GM23338 (cell line): ENCODE results near the gene SOSTDC1. TPM values are rescaled to one million over a fixed set of nuclear protein-coding genes. Genes with fewer than 3 reads are reported as not detected.

Source experiments
- ATAC-seq: fragments of 200-7000 bp; cut with Tn5 transposase; 3 replicates; pipeline ENCODE4 v1.9.1; 2020
- DNase-seq: peaks from one replicate; pipeline ENCODE4 v3.0.0-alpha.2; 2015; ENCODE audit warnings: low spot score
- H2AFZ ChIP-seq: fragments of 200-600 bp; sonication (generic); 2 replicates; pipeline ENCODE4 v1.8.0; 2016; ENCODE audit warnings: antibody characterized with exemption, mild to moderate bottlenecking, moderate library complexity
- H3F3A ChIP-seq: fragments of 200-600 bp; sonication (generic); replicated peaks from 2 replicates; pipeline ENCODE4 v1.8.0; 2017; ENCODE audit warnings: antibody characterized with exemption, mixed run types, low read depth
- H3K27ac ChIP-seq: fragments of 200-600 bp; sonication (generic); 2 replicates; pipeline ENCODE4 v1.6.1; 2016; ENCODE audit warnings: low read depth
- H3K27me3 ChIP-seq: fragments of 200-600 bp; sonication (generic); 2 replicates; pipeline ENCODE4 v1.8.0; 2016; ENCODE audit warnings: mild to moderate bottlenecking, mixed run types, moderate library complexity; ENCODE audit not compliant: insufficient read depth
- H3K36me3 ChIP-seq: fragments of 200-600 bp; sonication (generic); 2 replicates; pipeline ENCODE4 v1.8.0; 2016; ENCODE audit warnings: mild to moderate bottlenecking; ENCODE audit not compliant: insufficient read depth
- H3K4me1 ChIP-seq: fragments of 200-600 bp; sonication (generic); 2 replicates; pipeline ENCODE4 v1.8.0; 2016; ENCODE audit warnings: mild to moderate bottlenecking, moderate library complexity; ENCODE audit not compliant: insufficient read depth
- H3K4me2 ChIP-seq: fragments of 200-600 bp; sonication (generic); 2 replicates; pipeline ENCODE4 v1.7.1; 2017; ENCODE audit warnings: mixed run types
- H3K4me3 ChIP-seq: fragments of 200-600 bp; sonication (generic); 2 replicates; pipeline ENCODE4 v1.6.1; 2016; ENCODE audit warnings: mixed run types
- H3K79me2 ChIP-seq: fragments of 200-600 bp; sonication (generic); replicated peaks from 2 replicates; pipeline ENCODE4 v1.8.0; 2017; ENCODE audit warnings: mild to moderate bottlenecking; ENCODE audit not compliant: insufficient read depth
- H3K9me2 ChIP-seq: fragments of 200-600 bp; sonication (generic); 2 replicates; pipeline ENCODE4 v1.8.0; 2017; ENCODE audit not compliant: insufficient read depth
- H4K20me1 ChIP-seq: fragments of 200-600 bp; sonication (generic); replicated peaks from 2 replicates; pipeline ENCODE4 v1.8.0; 2017; ENCODE audit warnings: mild to moderate bottlenecking; ENCODE audit not compliant: insufficient read depth
- H3K27ac Mint-ChIP-seq: 2 replicates; pipeline ENCODE4 v1.8.0; 2020; ENCODE audit warnings: inconsistent platforms, mild to moderate bottlenecking, moderate library complexity, mixed read lengths
- H3K27me3 Mint-ChIP-seq: 3 replicates; pipeline ENCODE4 v1.8.0; 2022; ENCODE audit warnings: low read depth, mild to moderate bottlenecking, moderate library complexity, mixed read lengths, inconsistent platforms; ENCODE audit not compliant: insufficient read depth, poor library complexity
- H3K36me3 Mint-ChIP-seq: 3 replicates; pipeline ENCODE4 v1.8.0; 2021; ENCODE audit warnings: low read depth, mild to moderate bottlenecking, inconsistent platforms, moderate library complexity, mixed read lengths
- H3K4me1 Mint-ChIP-seq: 3 replicates; pipeline ENCODE4 v1.8.0; 2020; ENCODE audit warnings: mild to moderate bottlenecking, inconsistent platforms, mixed read lengths
- H3K4me3 Mint-ChIP-seq: 3 replicates; pipeline ENCODE4 v1.8.0; 2021; ENCODE audit warnings: moderate library complexity, mild to moderate bottlenecking, inconsistent platforms, mixed read lengths
- H3K9me3 Mint-ChIP-seq: 3 replicates; pipeline ENCODE4 v1.8.0; 2020; ENCODE audit warnings: moderate library complexity, mild to moderate bottlenecking, inconsistent platforms, mixed read lengths
- CREB1 ChIP-seq: fragments of 250-450 bp; sonication (Bioruptor Pico); IDR thresholded peaks from 2 replicates; pipeline ENCODE4 v1.5.0; 2020; ENCODE audit warnings: low read depth, mild to moderate bottlenecking, moderate library complexity
- CTCF ChIP-seq, 2 experiments: fragments of 200-600 bp in 1 of 2; sonication (generic) in 1 of 2; conservative IDR thresholded peaks; 2 replicates each; pipeline versions ENCODE4 v1.5.1 to v1.6.1; 2016 to 2017; ENCODE audit warnings: antibody characterized with exemption in 2 of 2, low read depth in 2 of 2, mild to moderate bottlenecking in 2 of 2, moderate library complexity in 1 of 2
- ETS1 ChIP-seq: IDR thresholded peaks from 2 replicates; pipeline ENCODE4 v1.6.1; 2016; ENCODE audit warnings: antibody characterized with exemption
- EZH2 ChIP-seq: fragments of 200-600 bp; sonication (generic); IDR thresholded peaks from one replicate; pipeline ENCODE4 v1.8.0; 2017; ENCODE audit warnings: antibody characterized with exemption, mild to moderate bottlenecking, low read depth; ENCODE audit not compliant: unreplicated experiment
- EZH2phosphoT487 ChIP-seq: fragments of 200-600 bp; sonication (generic); IDR thresholded peaks from one replicate; pipeline ENCODE4 v1.8.1; 2018; ENCODE audit warnings: antibody characterized with exemption; ENCODE audit not compliant: unreplicated experiment
- JUNB ChIP-seq: IDR thresholded peaks from one replicate; pipeline ENCODE4 v1.6.1; 2016; ENCODE audit warnings: antibody characterized with exemption; ENCODE audit not compliant: unreplicated experiment
- NANOG ChIP-seq: IDR thresholded peaks from 2 replicates; pipeline ENCODE4 v1.6.1; 2016; ENCODE audit warnings: antibody characterized with exemption, borderline replicate concordance
- POLR2AphosphoS5 ChIP-seq: IDR thresholded peaks from 2 replicates; pipeline ENCODE4 v1.6.1; 2016; ENCODE audit warnings: antibody characterized with exemption, low read depth
- REST ChIP-seq: IDR thresholded peaks from one replicate; pipeline ENCODE4 v1.6.1; 2018; ENCODE audit warnings: antibody characterized with exemption; ENCODE audit not compliant: unreplicated experiment
- STAT1 ChIP-seq: IDR thresholded peaks from one replicate; pipeline ENCODE4 v1.6.1; 2016; ENCODE audit warnings: antibody characterized with exemption; ENCODE audit not compliant: unreplicated experiment
- ZNF114 ChIP-seq: fragments of 250-450 bp; sonication (Bioruptor Pico); IDR thresholded peaks from 2 replicates; pipeline ENCODE4 v1.5.0; 2020; ENCODE audit warnings: mild to moderate bottlenecking, moderate library complexity
- ZNF331 ChIP-seq: fragments of 250-450 bp; sonication (Bioruptor Pico); IDR thresholded peaks from 2 replicates; pipeline ENCODE4 v1.5.0; 2020; ENCODE audit warnings: low read depth, mild to moderate bottlenecking, moderate library complexity
- ZNF462 ChIP-seq: fragments of 250-450 bp; sonication (Bioruptor Pico); IDR thresholded peaks from 2 replicates; pipeline ENCODE4 v1.5.0; 2020; ENCODE audit warnings: mild to moderate bottlenecking, moderate library complexity
- polyA plus RNA-seq: library from polyadenylated mRNA; unstranded; fragments of >200 nt; fragmentation: Nextera tagmentation; extraction: Ambion mirVana; gene quantifications from 2 replicates; pipeline ENCODE4 v1.2.1, GENCODE V29; 2016
- total RNA-seq: library from RNA; depleted of rRNA; stranded (reverse); fragments of >200 nt; shearing (Covaris generic); gene quantifications from 2 replicates; pipeline ENCODE4 v1.2.3, GENCODE V29; 2014

The SOSTDC1 gene
- total and polyA plus RNA-seq, 2 experiments from 2014 or later: 0.76 to 1.0 TPM

GRCh38 chr7:16514729-16515128 is 49.2 kb upstream of the SOSTDC1 start:
- TF ChIP-seq NANOG (no peak), EZH2phosphoT487 (no peak), ETS1 (no peak), ZNF114 (CRISPR knock-in tag) (no peak), POLR2AphosphoS5 (no peak), ZNF331 (no peak), REST (no peak), EZH2 (no peak), JUNB (no peak), CREB1 (no peak), ZNF462 (CRISPR knock-in tag) (no peak), STAT1 (no peak), CTCF (conservative IDR thresholded peaks at IDR 0.05; ENCODE audit: low read depth in 2 of 2) (no peak)
- peaks cover 8% of the 10 kb centered on the region; the same call in 1 of the 2 replicates for H3K4me1 ChIP-seq
- Mint-ChIP-seq H3K27ac (no peak overlapping the region), H3K4me1 (peaks cover 9% of the 10 kb centered on the region; the same call in 1 of the 3 replicates), H3K4me3 (no peak overlapping the region), H3K36me3 (no peaks in the 10 kb centered on the region), H3K27me3 (no peaks in the 10 kb centered on the region), H3K9me3 (no peaks in the 10 kb centered on the region)
- no peaks in the 10 kb centered on the region for H3K36me3 ChIP-seq
- DNase-seq: no peak
- no peak overlapping the region for H3K4me2 ChIP-seq
- no peaks in the 10 kb centered on the region for H3K27me3 ChIP-seq
- no peaks in the 10 kb centered on the region for H4K20me1 ChIP-seq
- H3K4me3 ChIP-seq: no peak overlapping the region
- H3K27ac ChIP-seq: no peak overlapping the region
- no peaks in the 10 kb centered on the region for H3K79me2 ChIP-seq
- peaks cover 6% of the 10 kb centered on the region; the same call in 1 of the 2 replicates for H3K9me2 ChIP-seq
- ATAC-seq: no peak
- no peak overlapping the region for H2AFZ ChIP-seq
- no peaks in the 10 kb centered on the region for H3F3A ChIP-seq
